Heart left ventricle (tissue), 16 donors: Measurements from ENCODE around the gene MEGF10. TPM values are rescaled to one million over a fixed set of nuclear protein-coding genes. Genes with fewer than 3 reads are reported as not detected.

Source experiments
- ATAC-seq, 4 donors: fragments of 200-7000 bp; cut with Tn5 transposase; one replicate each; pipeline ENCODE4 v1.9.1; 2020 to 2022; ENCODE audit warnings: moderate library complexity in 4 of 4, mild to moderate bottlenecking in 3 of 4, moderate number of reproducible peaks in 1 of 4
- DNase-seq, 5 donors: peaks; one replicate each; pipeline ENCODE4 v3.0.0-alpha.2; 2020
- H3K27ac ChIP-seq, 12 donors: fragments of 200-600 bp; sonication (generic) in 4 of 12; one replicate each; pipeline versions ENCODE4 v1.5.0 to v1.8.0; 2016 to 2022; ENCODE audit warnings: mild to moderate bottlenecking in 2 of 12
- H3K27me3 ChIP-seq, 9 donors: fragments of 200-600 bp; sonication (generic) in 2 of 9; one replicate each; pipeline versions ENCODE4 v1.5.1 to v1.8.0; 2016 to 2022; ENCODE audit warnings: mild to moderate bottlenecking in 3 of 9
- H3K36me3 ChIP-seq, 9 donors: fragments of 200-600 bp; sonication (generic) in 2 of 9; one replicate each; pipeline versions ENCODE4 v1.5.0 to v1.8.0; 2018 to 2022; ENCODE audit warnings: mild to moderate bottlenecking in 2 of 9
- H3K4me1 ChIP-seq, 12 donors: fragments of 200-600 bp; sonication (generic) in 4 of 12; one replicate each; pipeline versions ENCODE4 v1.5.0 to v1.8.0; 2016 to 2022; ENCODE audit warnings: mild to moderate bottlenecking in 3 of 12
- H3K4me3 ChIP-seq, 12 donors: fragments of 200-600 bp; sonication (generic) in 4 of 12; one replicate each; pipeline versions ENCODE4 v1.5.0 to v1.8.0; 2017 to 2022; ENCODE audit warnings: mild to moderate bottlenecking in 9 of 12, moderate library complexity in 4 of 12
- H3K9me3 ChIP-seq, 12 donors: fragments of 200-600 bp; sonication (generic) in 4 of 12; one replicate each; pipeline versions ENCODE4 v1.5.0 to v1.8.0; 2016 to 2022; ENCODE audit warnings: mild to moderate bottlenecking in 1 of 12
- CTCF ChIP-seq, 12 donors: fragments of 200-600 bp; sonication (generic) in 4 of 12; IDR thresholded peaks; one replicate each; pipeline versions ENCODE4 v1.5.0 to v1.8.0; 2018 to 2022; ENCODE audit warnings: antibody characterized with exemption in 12 of 12, mild to moderate bottlenecking in 5 of 12
- POLR2A ChIP-seq, 2 donors: fragments of 450-650 bp; IDR thresholded peaks; one replicate each; pipeline ENCODE4 v1.6.1; 2017; ENCODE audit warnings: antibody characterized with exemption in 2 of 2, mild to moderate bottlenecking in 2 of 2, moderate library complexity in 2 of 2
- WGBS, 4 donors: extraction: QIAGEN DNeasy Blood & Tissue Kit in 2 of 4; methylation state at CpG; one replicate each; pipeline versions ENCODE4 v1.1.5 to v1.1.7; 2013 to 2018; 5-methylcytosine and 5-hydroxymethylcytosine counted together
- intact Hi-C, 10 donors: fragments of 100-400 bp; cut with DNase I; formaldehyde crosslinking; loops; one replicate each; pipeline versions ENCODE4 v1.11.1 to v1.14.2; 2022
- polyA plus RNA-seq, 2 donors: library from polyadenylated mRNA; stranded (reverse); fragments of 200-250 nt; gene quantifications; one replicate each; pipeline ENCODE4 v1.2.3, GENCODE V29; 2013
- total RNA-seq, 9 donors: library from RNA; depleted of rRNA in 2 of 9; stranded (reverse); fragments of >200 nt in 2 of 9; fragmentation: NEBNext Ultra II Directional in 3 of 9; extraction: Animal tissue kit (Norgen Biotek cat#: 25700) in 3 of 9; gene quantifications; one replicate each; pipeline versions ENCODE4 v1.1.0 to v1.2.4, GENCODE V29; 2016 to 2023
- donor health status: ischemic (EF 13 %, LVEDD 7.1; RV severe dilation, severe dysfunction).
- donor health status: healthy with polysubstance abuse.
- donor health status: DM: no; HTN: yes; CAD: no.
- donor health status: DM: no; HTN: no; CAD: no.
- donor health status: ischemic (EF 25% LVEDD 6.9; RV normal size, moderate dysfunction).
- donor health status: ischemic (EF 25% LVEDD 5.7; RV mildly dilated, moderate dysfunction).
- donor health status: healthy.
- donor health status: DM: yes; HTN: yes; CAD: no.
- donor health status: ischemic (EF 35%, LVEDD 5.7; RV mildly dilated, moderate dysfunction).
- donor health status: nonischemic (EF 11% LVEDD 7.7; RV severe dilation, severe dysfunction).
- donor health status: DM: yes; HTN: yes; CAD: no.
- donor health status: PGD.
- donor health status: ischemic (EF 29% LVEDD 5.4; RV normal size, mild dysfunction).
- donor health status: nonischemic (EF 23%, LVEDD 6.1; RV moderate dilation, normal function).

The MEGF10 gene
- total and polyA plus RNA-seq, 11 donors, result 0.04 to 1.3 (median 0.32) TPM

- peak overlapping the region in 1 of 12 donors; percentile 14 for H3K4me3 ChIP-seq
- no peak for TF ChIP-seq POLR2A (IDR thresholded peaks at IDR 0.05)
- H3K27ac ChIP-seq, result no peak overlapping the region
- DNase-seq (no peak), ATAC-seq (no peak)
- peaks cover 0 to 4% (median 0%) of the 10 kb centered on the region in 9 donors for H3K27me3 ChIP-seq
- H3K36me3 ChIP-seq, result no peaks in the 10 kb centered on the region
- H3K9me3 ChIP-seq, result peaks cover 0 to 4% (median 0%) of the 10 kb centered on the region in 12 donors
- H3K4me1 ChIP-seq, result no peaks in the 10 kb centered on the region
- intact Hi-C loops, result no loop called here
- WGBS, 4 donors, result 70 to 75% (median 72%) methylated on average over 8 of the region's 8 CpGs
Measured at GRCh38 chr5:127370631-127371030, 80.0 kb downstream of the MEGF10 start.

GRCh38 chr5:127373858-127374491 lies 83.4 kb downstream of the MEGF10 start:
- intact Hi-C loops, result no loop called here
- TF ChIP-seq POLR2A (IDR thresholded peaks at IDR 0.05), result no peak
- TF ChIP-seq CTCF (IDR thresholded peaks at IDR 0.05), result peak in 4 of 12 donors; percentile 17 to 39 (median 26)
- ATAC-seq (no peak), DNase-seq (no peak)
- WGBS, 4 donors, result 69 to 79% (median 78%) methylated on average over 6 of the region's 6 CpGs
- Histone ChIP-seq H3K27me3 (peaks cover 0 to 4% (median 0%) of the 10 kb centered on the region in 9 donors), H3K27ac (no peak overlapping the region), H3K36me3 (no peaks in the 10 kb centered on the region), H3K4me3 (no peak overlapping the region), H3K9me3 (peaks cover 0 to 4% (median 0%) of the 10 kb centered on the region in 12 donors), H3K4me1 (no peaks in the 10 kb centered on the region)

- H3K9me3 ChIP-seq, result peaks cover 0 to 4% (median 0%) of the 10 kb centered on the region in 12 donors
- H3K4me1 ChIP-seq, result no peaks in the 10 kb centered on the region
- H3K27me3 ChIP-seq, result peaks cover 0 to 4% (median 0%) of the 10 kb centered on the region in 9 donors
- ATAC-seq (no peak), DNase-seq (no peak)
- intact Hi-C loops, result no loop called here
- no peak overlapping the region for H3K27ac ChIP-seq
- no peaks in the 10 kb centered on the region for H3K36me3 ChIP-seq
- TF ChIP-seq POLR2A (IDR thresholded peaks at IDR 0.05) (no peak), CTCF (IDR thresholded peaks at IDR 0.05) (no peak)
- H3K4me3 ChIP-seq, result no peak overlapping the region
Measured at GRCh38 chr5:127375124-127375523, 84.5 kb downstream of the MEGF10 start.

DNA sequence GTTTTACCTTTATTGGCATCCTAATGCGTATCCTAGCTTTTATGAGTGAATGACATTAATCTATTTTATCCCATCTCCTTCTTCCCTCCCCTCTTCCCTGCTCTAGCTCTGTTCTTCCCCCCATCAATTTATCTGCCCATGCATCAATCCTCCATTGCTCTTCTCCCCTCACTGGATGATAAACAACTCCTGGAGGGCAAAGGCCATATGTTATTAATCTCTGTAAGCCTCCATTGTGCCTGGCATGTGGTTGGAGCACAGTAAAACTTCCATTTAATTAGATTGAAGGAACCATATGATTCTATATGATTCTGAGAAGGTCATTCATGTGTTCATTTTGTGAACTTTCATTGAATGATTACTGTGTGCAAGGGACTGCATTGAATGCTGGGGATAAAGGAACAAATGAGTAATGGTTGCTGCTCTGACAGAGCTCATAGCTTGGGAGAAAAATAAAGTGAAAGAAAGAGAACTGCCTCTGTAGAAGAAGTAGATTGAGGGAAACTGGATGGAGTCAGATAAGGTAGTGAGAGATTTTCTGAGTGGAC lies 85.0 kb downstream of the MEGF10 start:
- no peak for DNase-seq
- H3K9me3 ChIP-seq, result peaks cover 0 to 4% (median 0%) of the 10 kb centered on the region in 12 donors

More for the DNA sequence above, 85.0 kb downstream of the MEGF10 start:
- no peaks in the 10 kb centered on the region for H3K36me3 ChIP-seq
- H3K4me1 ChIP-seq, result no peaks in the 10 kb centered on the region
- WGBS, 4 donors, result 93 to 100% (median 95%) methylated on average over 1 of the region's 1 CpG
- H3K27me3 ChIP-seq, result peaks cover 0 to 4% (median 0%) of the 10 kb centered on the region in 9 donors
- intact Hi-C loops, result no loop called here
- TF ChIP-seq CTCF (IDR thresholded peaks at IDR 0.05) (no peak), POLR2A (IDR thresholded peaks at IDR 0.05) (no peak)
- no peak for ATAC-seq
- H3K4me3 ChIP-seq, result no peak overlapping the region
- no peak overlapping the region for H3K27ac ChIP-seq
